Endothelial cell of umbilical vein (primary cell): ENCODE data around the gene SYNGR1. TPM values are rescaled to one million over a fixed set of nuclear protein-coding genes. Genes with fewer than 3 reads are reported as not detected.
"Not testable (repeated sequence)": the region's sequence is repeated elsewhere in the genome, so short reads cannot be mapped to it uniquely, and the experiment has no call there.

Source experiments
- BruUV-seq: library from RNA; stranded (reverse); fragments of 400-500 nt; replicated peaks from 2 replicates; lab custom pipeline; 2021; lab: Mats Ljungman, UMichigan
- CTCF ChIA-PET: fragments of 300-600, 350-600 bp; sonication (Branson Sonifier 250); formaldehyde crosslinking; loops from one replicate; lab custom pipeline; 2021; ENCODE audit warnings: antibody characterized with exemption, inconsistent platforms; lab: Charles Lee
- POLR2A ChIA-PET: fragments of 300-600, 350-600 bp; sonication (Branson Sonifier 250); formaldehyde crosslinking; loops from one replicate; lab custom pipeline; 2021; ENCODE audit warnings: antibody characterized with exemption, inconsistent platforms; lab: Charles Lee
- DNase-seq: peaks from one replicate; pipeline ENCODE4 v3.0.0-alpha.2; 2011; ENCODE audit warnings: low read depth, low spot score
- FAIRE-seq: peaks from 2 replicates; lab custom pipeline; 2011; peaks lifted over from hg19 to GRCh38; lab: Jason Lieb, UNC
- H2AFZ ChIP-seq: 2 replicates; pipeline ENCODE4 v1.6.0; 2012; ENCODE audit warnings: low read depth, low read length, control low read depth, inconsistent platforms
- H3K27ac ChIP-seq: 2 replicates; pipeline ENCODE4 v1.5.1; 2011; ENCODE audit warnings: low read depth, mild to moderate bottlenecking, control low read depth, low read length, moderate library complexity; ENCODE audit not compliant: insufficient read depth
- H3K27me3 ChIP-seq, 2 experiments: 2 replicates each; pipeline versions ENCODE4 v1.6.0 to v1.6.1; 2011; ENCODE audit warnings: low read length in 2 of 2, mixed read lengths in 1 of 2; ENCODE audit not compliant: control insufficient read depth in 2 of 2, insufficient read depth in 2 of 2
- H3K36me3 ChIP-seq, 2 experiments: 2 replicates in 1 of 2; 3 replicates in 1 of 2; pipeline ENCODE4 v1.5.1; 2011; ENCODE audit warnings: low read length in 2 of 2, mild to moderate bottlenecking in 1 of 2, moderate library complexity in 1 of 2; ENCODE audit not compliant: control insufficient read depth in 2 of 2, insufficient read depth in 2 of 2; ENCODE audit errors: extremely low read depth in 1 of 2
- H3K4me1 ChIP-seq: 3 replicates; pipeline ENCODE4 v1.5.1; 2011; ENCODE audit warnings: mild to moderate bottlenecking, low read length; ENCODE audit not compliant: control insufficient read depth, insufficient read depth; ENCODE audit errors: extremely low read depth
- H3K4me2 ChIP-seq: 2 replicates; pipeline ENCODE4 v1.6.1; 2011; ENCODE audit warnings: low read length, control low read depth, mixed read lengths; ENCODE audit not compliant: insufficient read depth
- H3K4me3 ChIP-seq, 3 experiments: fragments of 200-600 bp in 1 of 3; sonication (generic), shearing (Covaris generic) in 1 of 3; replicated peaks in 1 of 3; 2 replicates each; pipeline ENCODE4 v1.5.1; 2011 to 2016; ENCODE audit warnings: control low read depth in 3 of 3, low read length in 3 of 3, mild to moderate bottlenecking in 2 of 3, inconsistent platforms in 1 of 3, low read depth in 1 of 3, moderate library complexity in 1 of 3; ENCODE audit not compliant: insufficient read depth in 1 of 3
- H3K79me2 ChIP-seq: 2 replicates; pipeline ENCODE4 v1.6.0; 2012; ENCODE audit warnings: low read length, inconsistent platforms; ENCODE audit not compliant: control insufficient read depth, insufficient read depth
- H3K9ac ChIP-seq: replicated peaks from 2 replicates; pipeline ENCODE3; 2011; ENCODE audit warnings: low read length, control low read depth; ENCODE audit not compliant: insufficient read depth; ENCODE audit errors: extremely low read depth
- H3K9me1 ChIP-seq: replicated peaks from 3 replicates; pipeline ENCODE4 v1.6.0; 2011; ENCODE audit warnings: mild to moderate bottlenecking, low read length; ENCODE audit not compliant: control insufficient read depth, insufficient read depth; ENCODE audit errors: extremely low read depth
- H3K9me3 ChIP-seq: replicated peaks from 2 replicates; pipeline ENCODE4 v1.5.1; 2012; ENCODE audit warnings: low read length, inconsistent platforms; ENCODE audit not compliant: control insufficient read depth, insufficient read depth
- H4K20me1 ChIP-seq: replicated peaks from 2 replicates; pipeline ENCODE3; 2011; ENCODE audit warnings: mild to moderate bottlenecking, low read length; ENCODE audit not compliant: control insufficient read depth, insufficient read depth; ENCODE audit errors: extremely low read depth
- EZH2 ChIP-seq: IDR thresholded peaks from 2 replicates; pipeline ENCODE4 v1.6.1; 2012; ENCODE audit warnings: borderline replicate concordance, low read depth, mild to moderate bottlenecking, moderate library complexity, low read length, inconsistent platforms; ENCODE audit not compliant: severe bottlenecking
- FOS ChIP-seq: IDR thresholded peaks from 2 replicates; pipeline ENCODE4 v1.6.1; 2011; ENCODE audit warnings: mild to moderate bottlenecking, low read length, moderate library complexity, borderline replicate concordance; ENCODE audit not compliant: insufficient read depth
- GATA2 ChIP-seq: IDR thresholded peaks from 2 replicates; pipeline ENCODE4 v1.7.0; 2011; ENCODE audit warnings: low read depth, mild to moderate bottlenecking, moderate library complexity, mixed read lengths, low read length; ENCODE audit not compliant: insufficient read length, insufficient read depth
- JUN ChIP-seq: IDR thresholded peaks from 2 replicates; pipeline ENCODE4 v1.6.1; 2011; ENCODE audit warnings: borderline replicate concordance, low read depth; ENCODE audit not compliant: insufficient read length, insufficient read depth
- MAX ChIP-seq: IDR thresholded peaks from 2 replicates; pipeline ENCODE4 v1.6.1; 2011; ENCODE audit not compliant: insufficient read depth, insufficient read length
- MYC ChIP-seq: IDR thresholded peaks from one replicate; pipeline ENCODE4 v1.6.1; 2011; ENCODE audit warnings: mild to moderate bottlenecking, low read depth, low read length
- POLR2AphosphoS5 ChIP-seq: IDR thresholded peaks from 2 replicates; pipeline ENCODE4 v1.6.1; 2012; ENCODE audit warnings: low read depth, mild to moderate bottlenecking, control low read depth, low read length, moderate library complexity; ENCODE audit not compliant: insufficient read depth
- dilution Hi-C: fragments of 300-500 bp; cut with MboI; formaldehyde crosslinking; loops from one replicate; pipeline ENCODE4 v1.15.0; 2019; ENCODE audit warnings: low sequenced_read_pairs; ENCODE audit not compliant: extremely low pct_ligation_motif_present
- intact Hi-C: fragments of 100-400 bp; cut with micrococcal nuclease; formaldehyde crosslinking; loops from one replicate; pipeline ENCODE4 v1.10.0; 2022
- polyA plus RNA-seq, 4 experiments: library from polyadenylated mRNA; depleted of rRNA in 3 of 4; stranded (reverse) in 3 of 4; unstranded in 1 of 4; fragments of >200 nt; gene quantifications; 2 replicates each; pipeline versions ENCODE4 v1.2.1 to v1.2.3, GENCODE V29; 2011 to 2012; ENCODE audit warnings: missing spikeins in 1 of 4
- total RNA-seq: library from RNA; stranded (reverse); gene quantifications from 2 replicates; pipeline ENCODE4 v1.2.3, GENCODE V29; 2021

The SYNGR1 gene
- total and polyA plus RNA-seq, 2 donors (not counting 3 experiments of a cell fraction or from before 2014, with no cell fraction given): 3.8 to 10.2 TPM

GRCh38 chr22:39320616-39321029 is 29.2 kb upstream of the SYNGR1 start:
- H3K36me3 ChIP-seq: peaks cover 13 to 20% of the 10 kb centered on the region in 2 experiments
- H4K20me1 ChIP-seq, H3K9me1 ChIP-seq, H3K27me3 ChIP-seq, H3K9ac ChIP-seq, H3K4me3 ChIP-seq, H2AFZ ChIP-seq, BruUV-seq, intact Hi-C loops, FAIRE-seq, dilution Hi-C loops, H3K9me3 ChIP-seq, DNase-seq: not testable (repeated sequence)
- peak overlapping the region; percentile 58 for H3K4me2 ChIP-seq
- peaks cover 18% of the 10 kb centered on the region for H3K4me1 ChIP-seq
- peaks cover 38% of the 10 kb centered on the region for H3K79me2 ChIP-seq
- H3K27ac ChIP-seq: peak overlapping the region; percentile 96
- CTCF ChIA-PET: interaction anchor here (1.0 to 5.5 kb wide), 5 partner anchors 10 to 31 kb away, joined by 3 to 42 read pairs (median 4); partner anchors contain the start of gene SYNGR1
- POLR2A ChIA-PET: interaction anchor here (0.6 to 2.2 kb wide), 7 partner anchors 10 to 980 kb away, joined by 3 to 16 read pairs (median 4); no protein-coding TSS in a partner anchor

GRCh38 chr22:39325392-39325932 is 24.3 kb upstream of the SYNGR1 start:
- Histone ChIP-seq H3K9me3 (no peaks in the 10 kb centered on the region), H3K9ac (no peak overlapping the region), H3K27me3 (no peaks in the 10 kb centered on the region), H3K36me3 (no peaks in the 10 kb centered on the region), H3K4me3 (no peak overlapping the region), H3K9me1 (no peaks in the 10 kb centered on the region), H3K79me2 (no peaks in the 10 kb centered on the region), H2AFZ (no peak overlapping the region), H3K4me2 (no peak overlapping the region), H3K4me1 (no peaks in the 10 kb centered on the region), H3K27ac (no peak overlapping the region), H4K20me1 (no peaks in the 10 kb centered on the region)
- no TSS peak for BruUV-seq
- DNase-seq: no peak
- intact Hi-C loops (no loop called here), dilution Hi-C loops (no loop called here)
- peak; percentile 31 for FAIRE-seq
- POLR2A ChIA-PET: no interaction called here
- no peak for TF ChIP-seq MYC
- TF ChIP-seq JUN: no peak
- no peak for TF ChIP-seq GATA2
- no peak for TF ChIP-seq POLR2AphosphoS5
- TF ChIP-seq MAX: no peak
- peak; percentile 25 for TF ChIP-seq FOS
- TF ChIP-seq EZH2: no peak
- CTCF ChIA-PET: no interaction called here
